Thyroid gland (tissue), 4 donors: Measurements from ENCODE around the gene PMM2. TPM values are rescaled to one million over a fixed set of nuclear protein-coding genes. Genes with fewer than 3 reads are reported as not detected.

Experiments used
- DNase-seq, 2 donors: peaks; one replicate each; pipeline ENCODE4 v3.0.0-alpha.2; 2019
- H3K27ac ChIP-seq, 3 donors: fragments of 200-600 bp; sonication (generic); 1 replicate in 2 of 3; 2 replicates in 1 of 3; pipeline ENCODE4 v1.5.1; 2016 to 2019; ENCODE audit warnings: mild to moderate bottlenecking in 1 of 3, moderate library complexity in 1 of 3
- H3K27me3 ChIP-seq: fragments of 200-600 bp; sonication (generic); one replicate; pipeline ENCODE4 v1.5.1; 2019
- H3K36me3 ChIP-seq, 2 donors: fragments of 200-600 bp; sonication (generic); one replicate each; pipeline ENCODE4 v1.5.1; 2016 to 2019
- H3K4me1 ChIP-seq, 2 donors: fragments of 200-600 bp; sonication (generic); one replicate each; pipeline ENCODE4 v1.5.1; 2017 to 2019
- H3K4me3 ChIP-seq, 3 donors: fragments of 200-600 bp; sonication (generic); replicated peaks in 1 of 3; 1 replicate in 2 of 3; 2 replicates in 1 of 3; pipeline ENCODE4 v1.5.1; 2016; ENCODE audit warnings: mild to moderate bottlenecking in 1 of 3
- H3K9me3 ChIP-seq: fragments of 200-600 bp; sonication (generic); one replicate; pipeline ENCODE4 v1.5.1; 2017
- CTCF ChIP-seq, 6 experiments: fragments of 200-600 bp in 3 of 6; fragments of 450-650 bp in 3 of 6; sonication (generic) in 3 of 6; IDR thresholded peaks; one replicate each; pipeline ENCODE4 v1.5.1; 2016 to 2019; ENCODE audit warnings: antibody characterized with exemption in 6 of 6, mild to moderate bottlenecking in 2 of 6, inconsistent platforms in 1 of 6, moderate library complexity in 1 of 6
- POLR2A ChIP-seq, 2 donors: fragments of 450-650 bp; IDR thresholded peaks; one replicate each; pipeline ENCODE4 v1.6.1; 2017; ENCODE audit warnings: antibody characterized with exemption in 2 of 2, mild to moderate bottlenecking in 2 of 2, moderate library complexity in 1 of 2
- WGBS, 2 donors: methylation state at CpG; one replicate each; pipeline ENCODE4 v1.1.5; 2017; 5-methylcytosine and 5-hydroxymethylcytosine counted together
- intact Hi-C: fragments of 100-400 bp; cut with DNase I; formaldehyde crosslinking; loops from one replicate; pipeline ENCODE4 v1.15.1; 2023
- total RNA-seq, 4 donors: library from RNA; depleted of rRNA; stranded (reverse); fragments of >200 nt; gene quantifications; one replicate each; pipeline ENCODE4 v1.2.3, GENCODE V29; 2016

The PMM2 gene
- total RNA-seq, 4 donors from 2014 or later, result 26.2 to 49.6 (median 30.8) TPM

- no peak overlapping the region for H3K27ac ChIP-seq
- DNase-seq, result no peak
- no peaks in the 10 kb centered on the region for H3K9me3 ChIP-seq
- H3K4me1 ChIP-seq, result no peaks in the 10 kb centered on the region
- intact Hi-C loops, result no loop called here
- WGBS, 2 donors, result 96 to 98% methylated on average over 5 of the region's 5 CpGs
- no peaks in the 10 kb centered on the region for H3K27me3 ChIP-seq
- TF ChIP-seq POLR2A (IDR thresholded peaks at IDR 0.05), result no peak
- no peak for TF ChIP-seq CTCF (IDR thresholded peaks at IDR 0.05)
- no peak overlapping the region for H3K4me3 ChIP-seq
- H3K36me3 ChIP-seq, result peaks cover 84 to 92% of the 10 kb centered on the region in 2 donors
Measured at GRCh38 chr16:8807189-8807588, 9.6 kb downstream of the PMM2 start.

GRCh38 chr16:8808009-8808408 lies 10.4 kb downstream of the PMM2 start:
- DNase-seq, result no peak
- Histone ChIP-seq H3K9me3 (no peaks in the 10 kb centered on the region), H3K36me3 (peaks cover 86 to 92% of the 10 kb centered on the region in 2 donors), H3K4me1 (no peaks in the 10 kb centered on the region), H3K4me3 (no peak overlapping the region), H3K27me3 (no peaks in the 10 kb centered on the region), H3K27ac (no peak overlapping the region)
- no peak for TF ChIP-seq POLR2A (IDR thresholded peaks at IDR 0.05)
- TF ChIP-seq CTCF (IDR thresholded peaks at IDR 0.05), result no peak
- 97 to 100% methylated on average over 3 of the region's 3 CpGs for WGBS, 2 donors
- intact Hi-C loops, result no loop called here

- Histone ChIP-seq H3K4me3 (no peak overlapping the region), H3K4me1 (no peaks in the 10 kb centered on the region), H3K27me3 (no peaks in the 10 kb centered on the region), H3K36me3 (peaks cover 92 to 94% of the 10 kb centered on the region in 2 donors), H3K27ac (no peak overlapping the region), H3K9me3 (no peaks in the 10 kb centered on the region)
- TF ChIP-seq POLR2A (IDR thresholded peaks at IDR 0.05) (no peak), CTCF (IDR thresholded peaks at IDR 0.05) (no peak)
- no peak for DNase-seq
- intact Hi-C loops, result no loop called here
- WGBS, 2 donors, result 89 to 92% methylated on average over 11 of the region's 11 CpGs
Measured at GRCh38 chr16:8808613-8809353, 11.1 kb downstream of the PMM2 start.

GRCh38 chr16:8812162-8812843 lies 14.7 kb downstream of the PMM2 start:
- 75 to 88% methylated on average over 12 of the region's 12 CpGs for WGBS, 2 donors
- no peaks in the 10 kb centered on the region for H3K9me3 ChIP-seq
- no peak for TF ChIP-seq CTCF (IDR thresholded peaks at IDR 0.05)
- TF ChIP-seq POLR2A (IDR thresholded peaks at IDR 0.05), result no peak
- no peak for DNase-seq
- intact Hi-C loops, result no loop called here
- no peak overlapping the region for H3K4me3 ChIP-seq
- no peaks in the 10 kb centered on the region for H3K4me1 ChIP-seq
- H3K27ac ChIP-seq, result no peak overlapping the region
- H3K36me3 ChIP-seq, result peaks cover 84 to 85% of the 10 kb centered on the region in 2 donors
- H3K27me3 ChIP-seq, result no peaks in the 10 kb centered on the region
